Astrocyte (in vitro differentiated cells and primary cell): ENCODE data around the gene PTCRA. TPM values are rescaled to one million over a fixed set of nuclear protein-coding genes. Genes with fewer than 3 reads are reported as not detected.

Experiments used
- DNase-seq: peaks from one replicate; pipeline ENCODE4 v3.0.0-alpha.2; 2010; ENCODE audit warnings: low read depth
- FAIRE-seq: peaks from 2 replicates; lab custom pipeline; 2011; peaks lifted over from hg19 to GRCh38; lab: Jason Lieb, UNC
- H2AFZ ChIP-seq: 2 replicates; pipeline ENCODE4 v1.6.0; 2012; ENCODE audit warnings: low read depth, low read length, inconsistent platforms
- H3K27ac ChIP-seq: 2 replicates; pipeline ENCODE4 v1.5.1; 2011; ENCODE audit warnings: low read depth, low read length, inconsistent platforms
- H3K27me3 ChIP-seq: 2 replicates; pipeline ENCODE4 v1.6.0; 2011; ENCODE audit warnings: low read length, inconsistent platforms; ENCODE audit not compliant: insufficient read depth
- H3K36me3 ChIP-seq: 2 replicates; pipeline ENCODE4 v1.5.1; 2011; ENCODE audit warnings: low read length, inconsistent platforms; ENCODE audit not compliant: insufficient read depth
- H3K4me1 ChIP-seq: 2 replicates; pipeline ENCODE4 v1.5.1; 2011; ENCODE audit warnings: low read length, inconsistent platforms; ENCODE audit not compliant: insufficient read depth
- H3K4me2 ChIP-seq: 2 replicates; pipeline ENCODE4 v1.6.0; 2012; ENCODE audit warnings: low read length, inconsistent platforms
- H3K4me3 ChIP-seq: 2 replicates; pipeline ENCODE4 v1.5.1; 2011; ENCODE audit warnings: low read depth, mild to moderate bottlenecking, low read length, inconsistent platforms; ENCODE audit not compliant: insufficient read depth
- H3K79me2 ChIP-seq: 2 replicates; pipeline ENCODE4 v1.6.0; 2012; ENCODE audit warnings: mild to moderate bottlenecking, low read length, inconsistent platforms; ENCODE audit not compliant: insufficient read depth
- H3K9ac ChIP-seq: 2 replicates; pipeline ENCODE4 v1.6.0; 2012; ENCODE audit warnings: mild to moderate bottlenecking, low read length, inconsistent platforms
- H3K9me3 ChIP-seq: 2 replicates; pipeline ENCODE4 v1.5.1; 2012; ENCODE audit warnings: low read depth, mild to moderate bottlenecking, low read length, inconsistent platforms; ENCODE audit not compliant: insufficient read depth
- H4K20me1 ChIP-seq: 2 replicates; pipeline ENCODE4 v1.6.0; 2012; ENCODE audit warnings: low read length, inconsistent platforms; ENCODE audit not compliant: insufficient read depth
- H3K27ac Mint-ChIP-seq: one replicate; pipeline ENCODE4 v1.8.0; 2021; ENCODE audit warnings: mild to moderate bottlenecking, mixed read lengths; ENCODE audit not compliant: unreplicated experiment
- H3K27me3 Mint-ChIP-seq: one replicate; pipeline ENCODE4 v1.8.0; 2021; ENCODE audit warnings: low read depth, mixed read lengths; ENCODE audit not compliant: unreplicated experiment
- H3K36me3 Mint-ChIP-seq: one replicate; pipeline ENCODE4 v1.8.0; 2021; ENCODE audit warnings: low read depth, mixed read lengths; ENCODE audit not compliant: unreplicated experiment
- H3K4me1 Mint-ChIP-seq: one replicate; pipeline ENCODE4 v1.8.0; 2021; ENCODE audit warnings: low read depth, mixed read lengths; ENCODE audit not compliant: unreplicated experiment
- H3K4me3 Mint-ChIP-seq: one replicate; pipeline ENCODE4 v1.8.0; 2021; ENCODE audit warnings: mild to moderate bottlenecking, moderate library complexity, mixed read lengths; ENCODE audit not compliant: unreplicated experiment
- H3K9me3 Mint-ChIP-seq: one replicate; pipeline ENCODE4 v1.8.0; 2021; ENCODE audit warnings: mild to moderate bottlenecking, mixed read lengths; ENCODE audit not compliant: unreplicated experiment
- CTCF ChIP-seq: IDR thresholded peaks from 2 replicates; pipeline ENCODE4 v1.5.1; 2011; ENCODE audit warnings: low read depth, mild to moderate bottlenecking, inconsistent platforms, low read length, moderate library complexity; ENCODE audit not compliant: insufficient read depth
- EZH2 ChIP-seq: IDR thresholded peaks from 2 replicates; pipeline ENCODE4 v1.6.1; 2012; ENCODE audit warnings: mild to moderate bottlenecking, low read length, inconsistent platforms; ENCODE audit not compliant: insufficient read depth
- total RNA-seq: library from RNA; stranded (reverse); gene quantifications from 2 replicates; pipeline ENCODE4 v1.2.1, GENCODE V29; 2021

Gene PTCRA
- total RNA-seq, 1 donor from 2014 or later, result not detected

- H3K4me2 ChIP-seq, result no peak overlapping the region
- H3K4me3 ChIP-seq, result no peak overlapping the region
- no peak overlapping the region for H3K27ac ChIP-seq
- Mint-ChIP-seq H3K27me3 (no peaks in the 10 kb centered on the region), H3K4me3 (no peak overlapping the region), H3K4me1 (no peaks in the 10 kb centered on the region), H3K9me3 (no peaks in the 10 kb centered on the region), H3K36me3 (peaks cover 21% of the 10 kb centered on the region), H3K27ac (no peak overlapping the region)
- no peak overlapping the region for H2AFZ ChIP-seq
- H3K36me3 ChIP-seq, result peaks cover 25% of the 10 kb centered on the region
- peaks cover 21% of the 10 kb centered on the region for H3K79me2 ChIP-seq
- no peaks in the 10 kb centered on the region for H3K4me1 ChIP-seq
- TF ChIP-seq EZH2, result no peak
- TF ChIP-seq CTCF, result no peak
- DNase-seq (no peak), FAIRE-seq (no peak)
- H3K9ac ChIP-seq, result no peak overlapping the region
- peaks cover 19% of the 10 kb centered on the region for H4K20me1 ChIP-seq
- H3K27me3 ChIP-seq, result no peaks in the 10 kb centered on the region
- H3K9me3 ChIP-seq, result no peaks in the 10 kb centered on the region
These were observed 22.6 kb downstream of the PTCRA start for GRCh38 chr6:42938428-42938796.

- Mint-ChIP-seq H3K27ac (no peak overlapping the region), H3K27me3 (no peaks in the 10 kb centered on the region), H3K4me1 (no peaks in the 10 kb centered on the region), H3K36me3 (peaks cover 22% of the 10 kb centered on the region), H3K9me3 (no peaks in the 10 kb centered on the region), H3K4me3 (no peak overlapping the region)
- no peak overlapping the region for H3K4me3 ChIP-seq
- TF ChIP-seq EZH2 (no peak), CTCF (no peak)
- H3K36me3 ChIP-seq, result peaks cover 27% of the 10 kb centered on the region
- DNase-seq (no peak), FAIRE-seq (no peak)
- no peak overlapping the region for H3K4me2 ChIP-seq
- H3K9ac ChIP-seq, result no peak overlapping the region
- no peaks in the 10 kb centered on the region for H3K9me3 ChIP-seq
- H2AFZ ChIP-seq, result no peak overlapping the region
- H3K4me1 ChIP-seq, result no peaks in the 10 kb centered on the region
- H4K20me1 ChIP-seq, result peaks cover 13% of the 10 kb centered on the region
- H3K27me3 ChIP-seq, result no peaks in the 10 kb centered on the region
- no peak overlapping the region for H3K27ac ChIP-seq
- peaks cover 14% of the 10 kb centered on the region for H3K79me2 ChIP-seq
These were observed 23.3 kb downstream of the PTCRA start for GRCh38 chr6:42938987-42939809.

- Mint-ChIP-seq H3K36me3 (peaks cover 21% of the 10 kb centered on the region), H3K9me3 (no peaks in the 10 kb centered on the region), H3K4me1 (no peaks in the 10 kb centered on the region), H3K27me3 (no peaks in the 10 kb centered on the region), H3K27ac (peak overlapping the region; percentile 7), H3K4me3 (no peak overlapping the region)
- H3K9me3 ChIP-seq, result no peaks in the 10 kb centered on the region
- no peak overlapping the region for H3K4me2 ChIP-seq
- peaks cover 8% of the 10 kb centered on the region for H3K79me2 ChIP-seq
- FAIRE-seq, result no peak
- H3K27me3 ChIP-seq, result no peaks in the 10 kb centered on the region
- H3K9ac ChIP-seq, result no peak overlapping the region
- no peak overlapping the region for H3K27ac ChIP-seq
- H2AFZ ChIP-seq, result no peak overlapping the region
- DNase-seq, result no peak
- H3K4me3 ChIP-seq, result no peak overlapping the region
- peaks cover 9% of the 10 kb centered on the region for H4K20me1 ChIP-seq
- peaks cover 27% of the 10 kb centered on the region for H3K36me3 ChIP-seq
- TF ChIP-seq EZH2, result no peak
- no peak for TF ChIP-seq CTCF
- H3K4me1 ChIP-seq, result no peaks in the 10 kb centered on the region
These were observed 23.9 kb downstream of the PTCRA start for GRCh38 chr6:42939810-42940167.
